HepG2 (cell line): ENCODE data around the gene DGKB. TPM values are rescaled to one million over a fixed set of nuclear protein-coding genes. Genes with fewer than 3 reads are reported as not detected.

ENCODE experiments used
- ATAC-seq: fragments of 200-7000 bp; cut with Tn5 transposase; 3 replicates; pipeline ENCODE4 v1.9.1; 2020; ENCODE audit warnings: mild to moderate bottlenecking, moderate library complexity
- BruUV-seq: library from RNA; stranded (reverse); fragments of 400-500 nt; replicated peaks from 2 replicates; lab custom pipeline; 2021; lab: Mats Ljungman, UMichigan
- CTCF ChIA-PET: fragments of 300-600 bp; formaldehyde crosslinking; extraction: SDS; loops from one replicate; lab custom pipeline; 2021; ENCODE audit warnings: low total read pairs, inconsistent platforms, low intra/inter-chr PET ratio; lab: Yijun Ruan, JAX
- POLR2A ChIA-PET: fragments of 350-600 bp; sonication (Branson Sonifier 250); formaldehyde crosslinking; loops from one replicate; lab custom pipeline; 2020; ENCODE audit warnings: antibody characterized with exemption, inconsistent platforms; lab: Yijun Ruan, JAX
- DNase-seq: peaks from one replicate; pipeline ENCODE4 v3.0.0-alpha.2; 2015; ENCODE audit warnings: low spot score
- FAIRE-seq: peaks from 3 replicates; lab custom pipeline; 2011; peaks lifted over from hg19 to GRCh38; lab: Jason Lieb, UNC
- H2AFZ ChIP-seq: one replicate; pipeline ENCODE4 v1.6.1; 2011; ENCODE audit warnings: low read length, inconsistent platforms
- H3K27ac ChIP-seq: fragments of 300-600 bp; 3 replicates; pipeline ENCODE4 v1.8.0; 2011; ENCODE audit warnings: mixed run types, mild to moderate bottlenecking, mixed read lengths, low read length, inconsistent platforms; ENCODE audit not compliant: insufficient read depth; ENCODE audit errors: extremely low read length
- H3K27me3 ChIP-seq, 2 experiments: fragments of 200-600 bp in 1 of 2; 2 replicates in 1 of 2; 3 replicates in 1 of 2; pipeline versions ENCODE4 v1.6.0 to v1.8.0; 2011; ENCODE audit warnings: low read length in 2 of 2, mild to moderate bottlenecking in 2 of 2, moderate library complexity in 2 of 2, inconsistent platforms in 1 of 2; ENCODE audit not compliant: insufficient read depth in 2 of 2, control insufficient read depth in 1 of 2
- H3K36me3 ChIP-seq, 2 experiments: fragments of 200-600 bp in 1 of 2; replicated peaks in 1 of 2; 2 replicates in 1 of 2; 3 replicates in 1 of 2; pipeline versions ENCODE4 v1.5.1 to v1.8.0; 2011; ENCODE audit warnings: low read length in 2 of 2, inconsistent platforms in 1 of 2; ENCODE audit not compliant: insufficient read depth in 2 of 2, control insufficient read depth in 1 of 2
- H3K4me1 ChIP-seq: 2 replicates; pipeline ENCODE4 v1.5.1; 2012; ENCODE audit warnings: low read length, inconsistent platforms; ENCODE audit not compliant: insufficient read depth
- H3K4me2 ChIP-seq: 2 replicates; pipeline ENCODE4 v1.6.0; 2011; ENCODE audit warnings: low read depth, low read length, inconsistent platforms
- H3K4me3 ChIP-seq, 3 experiments: fragments of 200-600 bp in 1 of 3; sonication (generic), shearing (Covaris generic) in 1 of 3; replicated peaks in 1 of 3; 2 replicates each; pipeline ENCODE4 v1.5.1; 2011 to 2016; ENCODE audit warnings: low read length in 3 of 3, inconsistent platforms in 2 of 3, low read depth in 2 of 3, mild to moderate bottlenecking in 2 of 3, control low read depth in 1 of 3, mixed read lengths in 1 of 3; ENCODE audit not compliant: insufficient read depth in 1 of 3
- H3K79me2 ChIP-seq: one replicate; pipeline ENCODE4 v1.6.1; 2011; ENCODE audit warnings: low read length, inconsistent platforms; ENCODE audit not compliant: insufficient read depth
- H3K9ac ChIP-seq: 2 replicates; pipeline ENCODE4 v1.6.0; 2011; ENCODE audit warnings: mild to moderate bottlenecking, low read depth, low read length, inconsistent platforms; ENCODE audit not compliant: insufficient read depth
- H3K9me3 ChIP-seq: 2 replicates; pipeline ENCODE4 v1.5.1; 2012; ENCODE audit warnings: mild to moderate bottlenecking, low read length
- H4K20me1 ChIP-seq: 2 replicates; pipeline ENCODE4 v1.6.0; 2011; ENCODE audit warnings: inconsistent platforms, mild to moderate bottlenecking, low read length, moderate library complexity; ENCODE audit not compliant: insufficient read depth
- KLF6 ChIP-seq: IDR thresholded peaks from 2 replicates; pipeline ENCODE4 v1.8.0; 2016; ENCODE audit warnings: missing biosample characterization, missing genetic modification reagents
- NFKB2 ChIP-seq: sonication (generic); formaldehyde crosslinking; IDR thresholded peaks from 2 replicates; pipeline ENCODE4 v1.4.0; 2020; ENCODE audit warnings: missing genetic modification reagents, borderline replicate concordance
- NPAS2 ChIP-seq: sonication (generic); formaldehyde crosslinking; IDR thresholded peaks from 2 replicates; pipeline ENCODE4 v1.8.0; 2022; ENCODE audit warnings: mild to moderate bottlenecking, missing genetic modification reagents, borderline replicate concordance
- STAG1 ChIP-seq: sonication (generic); formaldehyde crosslinking; IDR thresholded peaks from 2 replicates; pipeline ENCODE4 v1.4.0; 2020; ENCODE audit warnings: missing genetic modification reagents
- ZBTB49 ChIP-seq: sonication (generic); formaldehyde crosslinking; IDR thresholded peaks from 2 replicates; pipeline ENCODE4 v1.4.0; 2020; ENCODE audit warnings: missing genetic modification reagents, borderline replicate concordance
- ZNF225 ChIP-seq: sonication (generic); formaldehyde crosslinking; IDR thresholded peaks from 2 replicates; pipeline ENCODE4 v1.4.0; 2020; ENCODE audit warnings: mild to moderate bottlenecking, missing genetic modification reagents
- ZNF318 ChIP-seq: sonication (generic); formaldehyde crosslinking; IDR thresholded peaks from 2 replicates; pipeline ENCODE4 v1.4.0; 2020; ENCODE audit warnings: mild to moderate bottlenecking, missing genetic modification reagents
- ZNF326 ChIP-seq: sonication (generic); formaldehyde crosslinking; IDR thresholded peaks from 2 replicates; pipeline ENCODE4 v1.4.0; 2020; ENCODE audit warnings: missing genetic modification reagents, borderline replicate concordance
- ZNF44 ChIP-seq: sonication (generic); formaldehyde crosslinking; IDR thresholded peaks from 2 replicates; pipeline ENCODE4 v1.5.1; 2020; ENCODE audit warnings: mild to moderate bottlenecking, missing genetic modification reagents
- ZNF543 ChIP-seq: sonication (generic); formaldehyde crosslinking; IDR thresholded peaks from 2 replicates; pipeline ENCODE4 v1.4.0; 2020; ENCODE audit warnings: mild to moderate bottlenecking, missing genetic modification reagents
- ZNF564 ChIP-seq: sonication (generic); formaldehyde crosslinking; IDR thresholded peaks from 2 replicates; pipeline ENCODE4 v1.8.1; 2023; ENCODE audit warnings: mild to moderate bottlenecking, missing genetic modification reagents
- WGBS: methylation state at CpG from one replicate; pipeline ENCODE4 v1.1.6; 2017; ENCODE audit warnings: low lambda C conversion rate; 5-methylcytosine and 5-hydroxymethylcytosine counted together
- in situ Hi-C: cut with HindIII; loops from 2 replicates; pipeline ENCODE4 v1.10.0; 2017; ENCODE audit warnings: low pct_unique_long_range_greater_than_20kb; ENCODE audit not compliant: extremely low pct_ligation_motif_present
- intact Hi-C: fragments of 100-400 bp; cut with micrococcal nuclease; formaldehyde crosslinking; loops from one replicate; pipeline ENCODE4 v1.10.0; 2022; ENCODE audit not compliant: unreplicated experiment
- polyA plus RNA-seq, 8 experiments: library from polyadenylated mRNA; depleted of rRNA in 3 of 8; stranded (reverse) in 7 of 8; unstranded in 1 of 8; fragments of >200 nt; fragmentation: Illumina TruSeq in 4 of 8; extraction: Trizol in 4 of 8; gene quantifications; 2 replicates each; pipeline versions ENCODE4 v1.2.1 to v1.2.3, GENCODE V29; 2011 to 2016; ENCODE audit warnings: low read depth in 4 of 8, missing spikeins in 1 of 8, mixed read lengths in 1 of 8; ENCODE audit not compliant: insufficient read depth in 1 of 8
- total RNA-seq, 5 experiments: library from RNA; depleted of rRNA; stranded (reverse); fragments of >200 nt; fragmentation: Illumina TruSeq; extraction: Trizol; gene quantifications; 2 replicates each; pipeline ENCODE4 v1.2.3, GENCODE V29; 2016; ENCODE audit warnings: low read depth in 1 of 5
- TF ChIP-seq, protein P1 (sequence below): sonication (generic); formaldehyde crosslinking; IDR thresholded peaks from 2 replicates; pipeline ENCODE4 v1.4.0; 2020; ENCODE audit warnings: missing genetic modification reagents, borderline replicate concordance

Gene DGKB
- total and polyA plus RNA-seq, 2 of the 13 experiments (the other 11 are each of a cell fraction or from before 2014, with no cell fraction given) = not detected

DNA sequence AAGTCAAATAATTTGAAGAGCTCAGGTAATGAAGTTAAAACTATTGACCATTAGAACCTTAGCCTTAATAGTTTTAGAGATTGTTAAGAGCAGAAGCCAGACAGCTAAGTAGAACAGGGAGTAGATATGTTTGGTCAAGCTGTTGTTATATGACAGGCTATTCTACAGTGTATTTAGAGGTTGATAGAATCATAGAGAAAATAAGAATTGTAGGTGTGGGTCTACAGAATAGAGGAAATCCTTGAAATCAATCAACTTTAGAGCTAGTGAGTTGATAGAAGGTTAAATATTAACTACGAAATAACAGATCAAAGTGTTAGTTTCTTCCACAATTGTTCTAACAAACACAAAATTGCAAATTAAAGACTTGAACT lies 80.1 kb downstream of the DGKB start:
- H3K9ac ChIP-seq = no peak overlapping the region
- H3K4me2 ChIP-seq = no peak overlapping the region
- POLR2A ChIA-PET = no interaction called here
- H3K36me3 ChIP-seq = no peaks in the 10 kb centered on the region
- FAIRE-seq (no peak), ATAC-seq (no peak), DNase-seq (no peak)
- no peak overlapping the region for H3K27ac ChIP-seq
- no peaks in the 10 kb centered on the region for H3K4me1 ChIP-seq
- H3K9me3 ChIP-seq = peaks cover 26% of the 10 kb centered on the region
- no TSS peak for BruUV-seq
- no peaks in the 10 kb centered on the region for H4K20me1 ChIP-seq
- H3K4me3 ChIP-seq = no peak overlapping the region
- no peak overlapping the region for H2AFZ ChIP-seq
- intact Hi-C loops = no loop called here
- in situ Hi-C loops = no loop called here
- H3K79me2 ChIP-seq = no peaks in the 10 kb centered on the region
- whole genome bisulfite sequencing = 3% methylated on average over 1 of the region's 1 CpG
- H3K27me3 ChIP-seq = no peaks in the 10 kb centered on the region
- CTCF ChIA-PET = no interaction called here
- TF ChIP-seq NPAS2 (CRISPR knock-in tag) = no peak
- TF ChIP-seq ZNF318 = no peak
- TF ChIP-seq, protein P1, sequence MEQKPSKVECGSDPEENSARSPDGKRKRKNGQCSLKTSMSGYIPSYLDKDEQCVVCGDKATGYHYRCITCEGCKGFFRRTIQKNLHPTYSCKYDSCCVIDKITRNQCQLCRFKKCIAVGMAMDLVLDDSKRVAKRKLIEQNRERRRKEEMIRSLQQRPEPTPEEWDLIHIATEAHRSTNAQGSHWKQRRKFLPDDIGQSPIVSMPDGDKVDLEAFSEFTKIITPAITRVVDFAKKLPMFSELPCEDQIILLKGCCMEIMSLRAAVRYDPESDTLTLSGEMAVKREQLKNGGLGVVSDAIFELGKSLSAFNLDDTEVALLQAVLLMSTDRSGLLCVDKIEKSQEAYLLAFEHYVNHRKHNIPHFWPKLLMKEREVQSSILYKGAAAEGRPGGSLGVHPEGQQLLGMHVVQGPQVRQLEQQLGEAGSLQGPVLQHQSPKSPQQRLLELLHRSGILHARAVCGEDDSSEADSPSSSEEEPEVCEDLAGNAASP (CRISPR knock-in tag) = no peak
- no peak for TF ChIP-seq ZNF543 (CRISPR knock-in tag)
- no peak for TF ChIP-seq NFKB2 (CRISPR knock-in tag)
- TF ChIP-seq ZNF225 (CRISPR knock-in tag) = no peak
- no peak for TF ChIP-seq ZNF564
- no peak for TF ChIP-seq ZBTB49 (CRISPR knock-in tag)
- no peak for TF ChIP-seq ZNF326 (CRISPR knock-in tag)
- no peak for TF ChIP-seq ZNF44
- no peak for TF ChIP-seq KLF6 (CRISPR knock-in tag)
- TF ChIP-seq STAG1 (CRISPR knock-in tag) = no peak
